ENCODE data around the gene TBC1D7.

GRCh38 chr6:13365320-13365719, 37.0 kb upstream of the TBC1D7 start:
- TF ChIP-seq CTCF (IDR thresholded peaks at IDR 0.05) (no peak), EP300 (IDR thresholded peaks at IDR 0.05) (no peak)

All from esophagus muscularis mucosa (tissue), 3 donors.